GM23338 (cell line): Measurements from ENCODE around the gene HCRT. TPM values are rescaled to one million over a fixed set of nuclear protein-coding genes. Genes with fewer than 3 reads are reported as not detected.

Source experiments
- ATAC-seq: fragments of 200-7000 bp; cut with Tn5 transposase; 3 replicates; pipeline ENCODE4 v1.9.1; 2020
- DNase-seq: peaks from one replicate; pipeline ENCODE4 v3.0.0-alpha.2; 2015; ENCODE audit warnings: low spot score
- H2AFZ ChIP-seq: fragments of 200-600 bp; sonication (generic); 2 replicates; pipeline ENCODE4 v1.8.0; 2016; ENCODE audit warnings: antibody characterized with exemption, mild to moderate bottlenecking, moderate library complexity
- H3F3A ChIP-seq: fragments of 200-600 bp; sonication (generic); replicated peaks from 2 replicates; pipeline ENCODE4 v1.8.0; 2017; ENCODE audit warnings: antibody characterized with exemption, mixed run types, low read depth
- H3K27ac ChIP-seq: fragments of 200-600 bp; sonication (generic); 2 replicates; pipeline ENCODE4 v1.6.1; 2016; ENCODE audit warnings: low read depth
- H3K27me3 ChIP-seq: fragments of 200-600 bp; sonication (generic); 2 replicates; pipeline ENCODE4 v1.8.0; 2016; ENCODE audit warnings: mild to moderate bottlenecking, mixed run types, moderate library complexity; ENCODE audit not compliant: insufficient read depth
- H3K36me3 ChIP-seq: fragments of 200-600 bp; sonication (generic); 2 replicates; pipeline ENCODE4 v1.8.0; 2016; ENCODE audit warnings: mild to moderate bottlenecking; ENCODE audit not compliant: insufficient read depth
- H3K4me1 ChIP-seq: fragments of 200-600 bp; sonication (generic); 2 replicates; pipeline ENCODE4 v1.8.0; 2016; ENCODE audit warnings: mild to moderate bottlenecking, moderate library complexity; ENCODE audit not compliant: insufficient read depth
- H3K4me2 ChIP-seq: fragments of 200-600 bp; sonication (generic); 2 replicates; pipeline ENCODE4 v1.7.1; 2017; ENCODE audit warnings: mixed run types
- H3K4me3 ChIP-seq: fragments of 200-600 bp; sonication (generic); 2 replicates; pipeline ENCODE4 v1.6.1; 2016; ENCODE audit warnings: mixed run types
- H3K79me2 ChIP-seq: fragments of 200-600 bp; sonication (generic); replicated peaks from 2 replicates; pipeline ENCODE4 v1.8.0; 2017; ENCODE audit warnings: mild to moderate bottlenecking; ENCODE audit not compliant: insufficient read depth
- H3K9me2 ChIP-seq: fragments of 200-600 bp; sonication (generic); 2 replicates; pipeline ENCODE4 v1.8.0; 2017; ENCODE audit not compliant: insufficient read depth
- H4K20me1 ChIP-seq: fragments of 200-600 bp; sonication (generic); replicated peaks from 2 replicates; pipeline ENCODE4 v1.8.0; 2017; ENCODE audit warnings: mild to moderate bottlenecking; ENCODE audit not compliant: insufficient read depth
- H3K27ac Mint-ChIP-seq: 2 replicates; pipeline ENCODE4 v1.8.0; 2020; ENCODE audit warnings: inconsistent platforms, mild to moderate bottlenecking, moderate library complexity, mixed read lengths
- H3K27me3 Mint-ChIP-seq: 3 replicates; pipeline ENCODE4 v1.8.0; 2022; ENCODE audit warnings: low read depth, mild to moderate bottlenecking, moderate library complexity, mixed read lengths, inconsistent platforms; ENCODE audit not compliant: insufficient read depth, poor library complexity
- H3K36me3 Mint-ChIP-seq: 3 replicates; pipeline ENCODE4 v1.8.0; 2021; ENCODE audit warnings: low read depth, mild to moderate bottlenecking, inconsistent platforms, moderate library complexity, mixed read lengths
- H3K4me1 Mint-ChIP-seq: 3 replicates; pipeline ENCODE4 v1.8.0; 2020; ENCODE audit warnings: mild to moderate bottlenecking, inconsistent platforms, mixed read lengths
- H3K4me3 Mint-ChIP-seq: 3 replicates; pipeline ENCODE4 v1.8.0; 2021; ENCODE audit warnings: moderate library complexity, mild to moderate bottlenecking, inconsistent platforms, mixed read lengths
- H3K9me3 Mint-ChIP-seq: 3 replicates; pipeline ENCODE4 v1.8.0; 2020; ENCODE audit warnings: moderate library complexity, mild to moderate bottlenecking, inconsistent platforms, mixed read lengths
- ETS1 ChIP-seq: IDR thresholded peaks from 2 replicates; pipeline ENCODE4 v1.6.1; 2016; ENCODE audit warnings: antibody characterized with exemption
- EZH2 ChIP-seq: fragments of 200-600 bp; sonication (generic); IDR thresholded peaks from one replicate; pipeline ENCODE4 v1.8.0; 2017; ENCODE audit warnings: antibody characterized with exemption, mild to moderate bottlenecking, low read depth; ENCODE audit not compliant: unreplicated experiment
- EZH2phosphoT487 ChIP-seq: fragments of 200-600 bp; sonication (generic); IDR thresholded peaks from one replicate; pipeline ENCODE4 v1.8.1; 2018; ENCODE audit warnings: antibody characterized with exemption; ENCODE audit not compliant: unreplicated experiment
- NANOG ChIP-seq: IDR thresholded peaks from 2 replicates; pipeline ENCODE4 v1.6.1; 2016; ENCODE audit warnings: antibody characterized with exemption, borderline replicate concordance
- POLR2AphosphoS5 ChIP-seq: IDR thresholded peaks from 2 replicates; pipeline ENCODE4 v1.6.1; 2016; ENCODE audit warnings: antibody characterized with exemption, low read depth
- STAT1 ChIP-seq: IDR thresholded peaks from one replicate; pipeline ENCODE4 v1.6.1; 2016; ENCODE audit warnings: antibody characterized with exemption; ENCODE audit not compliant: unreplicated experiment
- ZNF114 ChIP-seq: fragments of 250-450 bp; sonication (Bioruptor Pico); IDR thresholded peaks from 2 replicates; pipeline ENCODE4 v1.5.0; 2020; ENCODE audit warnings: mild to moderate bottlenecking, moderate library complexity
- ZNF331 ChIP-seq: fragments of 250-450 bp; sonication (Bioruptor Pico); IDR thresholded peaks from 2 replicates; pipeline ENCODE4 v1.5.0; 2020; ENCODE audit warnings: low read depth, mild to moderate bottlenecking, moderate library complexity
- polyA plus RNA-seq: library from polyadenylated mRNA; unstranded; fragments of >200 nt; fragmentation: Nextera tagmentation; extraction: Ambion mirVana; gene quantifications from 2 replicates; pipeline ENCODE4 v1.2.1, GENCODE V29; 2016
- total RNA-seq: library from RNA; depleted of rRNA; stranded (reverse); fragments of >200 nt; shearing (Covaris generic); gene quantifications from 2 replicates; pipeline ENCODE4 v1.2.3, GENCODE V29; 2014
- TF ChIP-seq, protein P1 (sequence below): fragments of 250-450 bp; sonication (Bioruptor Pico); IDR thresholded peaks from 2 replicates; pipeline ENCODE4 v1.5.0; 2020; ENCODE audit warnings: mild to moderate bottlenecking, moderate library complexity
- TF ChIP-seq, protein P2 (sequence below), 2 experiments: fragments of 200-600 bp in 1 of 2; sonication (generic) in 1 of 2; conservative IDR thresholded peaks; 2 replicates each; pipeline versions ENCODE4 v1.5.1 to v1.6.1; 2016 to 2017; ENCODE audit warnings: antibody characterized with exemption in 2 of 2, low read depth in 2 of 2, mild to moderate bottlenecking in 2 of 2, moderate library complexity in 1 of 2

Gene HCRT
- total and polyA plus RNA-seq, 2 experiments from 2014 or later, result not detected

DNA sequence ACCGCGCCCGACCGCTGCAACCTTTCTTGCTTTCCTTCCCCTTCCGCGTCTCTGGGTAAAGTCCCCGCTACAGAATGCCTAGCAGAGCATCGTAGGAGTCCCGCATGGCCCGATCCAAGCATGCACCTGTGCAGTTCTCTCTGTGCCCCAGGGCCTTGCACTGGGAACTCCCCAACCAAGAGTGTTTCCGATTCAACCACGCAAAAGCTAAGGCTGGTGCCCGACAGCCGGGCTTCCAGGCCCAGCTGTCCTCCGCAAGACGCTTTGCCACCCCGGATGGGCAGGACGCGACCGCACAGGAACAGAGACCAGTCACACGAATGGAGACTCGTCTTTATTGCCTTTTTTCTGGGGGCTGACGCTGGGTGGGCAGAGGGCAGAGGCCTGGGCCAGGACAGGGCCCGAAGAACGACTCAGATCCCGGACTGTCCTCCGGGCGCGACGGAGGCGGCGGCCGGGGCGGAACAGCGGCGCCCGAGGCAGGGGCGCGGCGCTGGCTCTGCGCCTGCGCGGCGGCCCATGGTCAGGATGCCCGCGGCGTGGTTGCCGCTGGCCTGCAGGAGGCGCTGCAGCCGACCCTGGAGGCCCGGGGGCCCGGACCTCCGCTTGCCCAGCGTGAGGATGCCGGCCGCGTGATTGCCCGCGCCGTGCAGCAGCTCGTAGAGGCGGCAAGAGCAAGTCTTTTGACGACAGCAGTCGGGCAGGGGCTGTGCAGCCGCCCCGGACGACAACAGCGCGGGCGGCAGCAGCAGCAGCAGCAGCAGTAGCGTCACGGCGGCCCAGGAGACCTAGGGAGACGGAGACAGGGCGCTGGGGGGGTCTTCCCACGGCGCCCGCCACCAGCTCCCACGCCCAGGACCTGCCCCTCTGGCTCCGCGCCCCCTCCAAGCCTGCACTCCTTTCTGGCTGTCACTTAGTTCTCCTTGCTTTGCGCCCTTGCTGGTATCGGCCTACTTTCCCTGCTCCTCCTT is 1.2 kb downstream of the HCRT start (continued):
- TF ChIP-seq, protein P1, sequence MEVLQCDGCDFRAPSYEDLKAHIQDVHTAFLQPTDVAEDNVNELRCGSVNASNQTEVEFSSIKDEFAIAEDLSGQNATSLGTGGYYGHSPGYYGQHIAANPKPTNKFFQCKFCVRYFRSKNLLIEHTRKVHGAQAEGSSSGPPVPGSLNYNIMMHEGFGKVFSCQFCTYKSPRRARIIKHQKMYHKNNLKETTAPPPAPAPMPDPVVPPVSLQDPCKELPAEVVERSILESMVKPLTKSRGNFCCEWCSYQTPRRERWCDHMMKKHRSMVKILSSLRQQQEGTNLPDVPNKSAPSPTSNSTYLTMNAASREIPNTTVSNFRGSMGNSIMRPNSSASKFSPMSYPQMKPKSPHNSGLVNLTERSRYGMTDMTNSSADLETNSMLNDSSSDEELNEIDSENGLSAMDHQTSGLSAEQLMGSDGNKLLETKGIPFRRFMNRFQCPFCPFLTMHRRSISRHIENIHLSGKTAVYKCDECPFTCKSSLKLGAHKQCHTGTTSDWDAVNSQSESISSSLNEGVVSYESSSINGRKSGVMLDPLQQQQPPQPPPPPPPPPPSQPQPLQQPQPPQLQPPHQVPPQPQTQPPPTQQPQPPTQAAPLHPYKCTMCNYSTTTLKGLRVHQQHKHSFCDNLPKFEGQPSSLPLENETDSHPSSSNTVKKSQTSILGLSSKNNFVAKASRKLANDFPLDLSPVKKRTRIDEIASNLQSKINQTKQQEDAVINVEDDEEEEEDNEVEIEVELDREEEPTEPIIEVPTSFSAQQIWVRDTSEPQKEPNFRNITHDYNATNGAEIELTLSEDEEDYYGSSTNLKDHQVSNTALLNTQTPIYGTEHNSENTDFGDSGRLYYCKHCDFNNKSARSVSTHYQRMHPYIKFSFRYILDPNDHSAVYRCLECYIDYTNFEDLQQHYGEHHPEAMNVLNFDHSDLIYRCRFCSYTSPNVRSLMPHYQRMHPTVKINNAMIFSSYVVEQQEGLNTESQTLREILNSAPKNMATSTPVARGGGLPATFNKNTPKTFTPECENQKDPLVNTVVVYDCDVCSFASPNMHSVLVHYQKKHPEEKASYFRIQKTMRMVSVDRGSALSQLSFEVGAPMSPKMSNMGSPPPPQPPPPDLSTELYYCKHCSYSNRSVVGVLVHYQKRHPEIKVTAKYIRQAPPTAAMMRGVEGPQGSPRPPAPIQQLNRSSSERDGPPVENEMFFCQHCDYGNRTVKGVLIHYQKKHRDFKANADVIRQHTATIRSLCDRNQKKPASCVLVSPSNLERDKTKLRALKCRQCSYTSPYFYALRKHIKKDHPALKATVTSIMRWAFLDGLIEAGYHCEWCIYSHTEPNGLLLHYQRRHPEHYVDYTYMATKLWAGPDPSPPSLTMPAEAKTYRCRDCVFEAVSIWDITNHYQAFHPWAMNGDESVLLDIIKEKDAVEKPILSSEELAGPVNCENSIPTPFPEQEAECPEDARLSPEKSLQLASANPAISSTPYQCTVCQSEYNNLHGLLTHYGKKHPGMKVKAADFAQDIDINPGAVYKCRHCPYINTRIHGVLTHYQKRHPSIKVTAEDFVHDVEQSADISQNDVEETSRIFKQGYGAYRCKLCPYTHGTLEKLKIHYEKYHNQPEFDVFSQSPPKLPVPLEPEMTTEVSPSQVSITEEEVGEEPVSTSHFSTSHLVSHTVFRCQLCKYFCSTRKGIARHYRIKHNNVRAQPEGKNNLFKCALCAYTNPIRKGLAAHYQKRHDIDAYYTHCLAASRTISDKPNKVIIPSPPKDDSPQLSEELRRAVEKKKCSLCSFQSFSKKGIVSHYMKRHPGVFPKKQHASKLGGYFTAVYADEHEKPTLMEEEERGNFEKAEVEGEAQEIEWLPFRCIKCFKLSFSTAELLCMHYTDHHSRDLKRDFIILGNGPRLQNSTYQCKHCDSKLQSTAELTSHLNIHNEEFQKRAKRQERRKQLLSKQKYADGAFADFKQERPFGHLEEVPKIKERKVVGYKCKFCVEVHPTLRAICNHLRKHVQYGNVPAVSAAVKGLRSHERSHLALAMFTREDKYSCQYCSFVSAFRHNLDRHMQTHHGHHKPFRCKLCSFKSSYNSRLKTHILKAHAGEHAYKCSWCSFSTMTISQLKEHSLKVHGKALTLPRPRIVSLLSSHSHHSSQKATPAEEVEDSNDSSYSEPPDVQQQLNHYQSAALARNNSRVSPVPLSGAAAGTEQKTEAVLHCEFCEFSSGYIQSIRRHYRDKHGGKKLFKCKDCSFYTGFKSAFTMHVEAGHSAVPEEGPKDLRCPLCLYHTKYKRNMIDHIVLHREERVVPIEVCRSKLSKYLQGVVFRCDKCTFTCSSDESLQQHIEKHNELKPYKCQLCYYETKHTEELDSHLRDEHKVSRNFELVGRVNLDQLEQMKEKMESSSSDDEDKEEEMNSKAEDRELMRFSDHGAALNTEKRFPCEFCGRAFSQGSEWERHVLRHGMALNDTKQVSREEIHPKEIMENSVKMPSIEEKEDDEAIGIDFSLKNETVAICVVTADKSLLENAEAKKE (CRISPR knock-in tag), result no peak

GRCh38 chr17:42182927-42183734 is 2.1 kb downstream of the HCRT start:
- H3K4me3 Mint-ChIP-seq, result peak overlapping the region; percentile 76
- Histone ChIP-seq H2AFZ (peak overlapping the region; percentile 100), H3K36me3 (no peaks in the 10 kb centered on the region), H3K4me3 (peak overlapping the region; percentile 84), H3K4me1 (peaks cover 13% of the 10 kb centered on the region; the same call in 1 of the 2 replicates), H3K79me2 (no peaks in the 10 kb centered on the region), H3F3A (peaks cover 14% of the 10 kb centered on the region), H3K4me2 (peak overlapping the region; percentile 98), H3K27ac (no peak overlapping the region), H3K9me2 (no peaks in the 10 kb centered on the region), H3K27me3 (peaks cover 52% of the 10 kb centered on the region), H4K20me1 (peaks cover 4% of the 10 kb centered on the region; the same call in 1 of the 2 replicates)
- no peak overlapping the region for H3K27ac Mint-ChIP-seq
- H3K9me3 Mint-ChIP-seq, result no peaks in the 10 kb centered on the region
- H3K36me3 Mint-ChIP-seq, result no peaks in the 10 kb centered on the region
- peaks cover 35% of the 10 kb centered on the region for H3K4me1 Mint-ChIP-seq
- DNase-seq, result no peak
- ATAC-seq, result no peak
- peaks cover 58% of the 10 kb centered on the region for H3K27me3 Mint-ChIP-seq
- TF ChIP-seq POLR2AphosphoS5 (no peak), EZH2phosphoT487 (no peak), NANOG (no peak), EZH2 (no peak), ETS1 (no peak), ZNF114 (CRISPR knock-in tag) (no peak), STAT1 (no peak), ZNF331 (CRISPR knock-in tag) (no peak)
- TF ChIP-seq, protein P2, sequence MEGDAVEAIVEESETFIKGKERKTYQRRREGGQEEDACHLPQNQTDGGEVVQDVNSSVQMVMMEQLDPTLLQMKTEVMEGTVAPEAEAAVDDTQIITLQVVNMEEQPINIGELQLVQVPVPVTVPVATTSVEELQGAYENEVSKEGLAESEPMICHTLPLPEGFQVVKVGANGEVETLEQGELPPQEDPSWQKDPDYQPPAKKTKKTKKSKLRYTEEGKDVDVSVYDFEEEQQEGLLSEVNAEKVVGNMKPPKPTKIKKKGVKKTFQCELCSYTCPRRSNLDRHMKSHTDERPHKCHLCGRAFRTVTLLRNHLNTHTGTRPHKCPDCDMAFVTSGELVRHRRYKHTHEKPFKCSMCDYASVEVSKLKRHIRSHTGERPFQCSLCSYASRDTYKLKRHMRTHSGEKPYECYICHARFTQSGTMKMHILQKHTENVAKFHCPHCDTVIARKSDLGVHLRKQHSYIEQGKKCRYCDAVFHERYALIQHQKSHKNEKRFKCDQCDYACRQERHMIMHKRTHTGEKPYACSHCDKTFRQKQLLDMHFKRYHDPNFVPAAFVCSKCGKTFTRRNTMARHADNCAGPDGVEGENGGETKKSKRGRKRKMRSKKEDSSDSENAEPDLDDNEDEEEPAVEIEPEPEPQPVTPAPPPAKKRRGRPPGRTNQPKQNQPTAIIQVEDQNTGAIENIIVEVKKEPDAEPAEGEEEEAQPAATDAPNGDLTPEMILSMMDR (conservative IDR thresholded peaks at IDR 0.05; ENCODE audit: low read depth in 2 of 2), result no peak
